ENCODE data around the gene KLHL24. TPM values are rescaled to one million over a fixed set of nuclear protein-coding genes. Genes with fewer than 3 reads are reported as not detected.
"Not testable (repeated sequence)": the region's sequence is repeated elsewhere in the genome, so short reads cannot be mapped to it uniquely, and the experiment has no call there.

KLHL24 gene
- total RNA-seq, 1 experiment from 2014 or later, result 59.1 TPM

DNA sequence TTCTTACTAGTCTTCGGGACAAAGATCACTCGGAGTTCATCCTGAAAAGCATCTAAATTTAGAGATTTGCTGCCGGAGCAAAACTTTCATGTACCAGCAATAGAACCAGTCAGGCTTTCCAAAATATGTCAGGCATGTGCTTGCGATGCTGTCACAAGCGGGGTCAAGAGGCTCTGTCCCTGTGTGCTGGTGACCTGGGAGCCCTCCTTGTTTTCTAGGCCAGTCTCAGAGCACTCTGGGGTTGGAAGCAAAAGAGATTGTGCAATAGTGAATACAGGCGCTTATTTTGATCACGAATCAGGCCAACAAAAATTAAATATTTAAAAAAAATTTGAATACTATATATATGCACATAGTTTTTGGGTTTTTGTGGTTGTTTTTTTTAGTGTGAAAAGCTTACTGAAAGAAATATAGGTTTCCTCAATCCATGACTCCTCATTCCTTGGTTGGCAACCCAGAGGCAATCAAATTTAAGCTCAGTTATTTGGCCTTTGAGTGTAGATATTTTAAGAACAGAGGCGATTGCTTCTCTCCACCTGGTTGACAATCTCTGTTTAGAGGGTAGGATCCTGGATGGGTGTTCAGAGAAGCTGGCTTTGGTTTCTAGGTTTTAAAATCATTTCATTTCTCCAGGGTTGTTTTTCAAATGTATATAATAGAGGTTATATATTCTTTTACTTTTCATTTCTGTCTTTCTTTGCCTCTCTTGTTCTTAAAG lies 8.4 kb upstream of the KLHL24 start:
- no TSS peak for BruUV-seq (replicated peaks)
- Histone ChIP-seq H3K4me1 (replicated peaks; ENCODE audit: insufficient read depth) (no peaks in the 10 kb centered on the region), H3K9me3 (ENCODE audit: insufficient read depth, low read depth) (no peaks in the 10 kb centered on the region), H3K9me2 (ENCODE audit: insufficient read depth) (no peaks in the 10 kb centered on the region), H3K4me3 (no peak overlapping the region), H4K20me1 (ENCODE audit: insufficient read depth) (no peaks in the 10 kb centered on the region), H3K27ac (no peak overlapping the region), H3K27me3 (ENCODE audit: insufficient read depth, low read depth) (no peaks in the 10 kb centered on the region), H3K79me2 (ENCODE audit: low read depth) (no peaks in the 10 kb centered on the region), H3K36me3 (ENCODE audit: low read depth) (no peaks in the 10 kb centered on the region), H3K4me2 (no peak overlapping the region), H2AFZ (no peak overlapping the region), H3F3A (ENCODE audit: insufficient read depth, low read depth) (no peaks in the 10 kb centered on the region)
- CTCF ChIA-PET, result no interaction called here
- POLR2A ChIA-PET (ENCODE audit: unreplicated experiment), result interaction anchor here (0.6 kb wide), 1 partner anchor 1061 kb away, joined by 3 read pairs; no protein-coding TSS in a partner anchor
- no peak for TF ChIP-seq EZH2 (IDR thresholded peaks at IDR 0.05; ENCODE audit: low read depth)
- TF ChIP-seq, protein P1, sequence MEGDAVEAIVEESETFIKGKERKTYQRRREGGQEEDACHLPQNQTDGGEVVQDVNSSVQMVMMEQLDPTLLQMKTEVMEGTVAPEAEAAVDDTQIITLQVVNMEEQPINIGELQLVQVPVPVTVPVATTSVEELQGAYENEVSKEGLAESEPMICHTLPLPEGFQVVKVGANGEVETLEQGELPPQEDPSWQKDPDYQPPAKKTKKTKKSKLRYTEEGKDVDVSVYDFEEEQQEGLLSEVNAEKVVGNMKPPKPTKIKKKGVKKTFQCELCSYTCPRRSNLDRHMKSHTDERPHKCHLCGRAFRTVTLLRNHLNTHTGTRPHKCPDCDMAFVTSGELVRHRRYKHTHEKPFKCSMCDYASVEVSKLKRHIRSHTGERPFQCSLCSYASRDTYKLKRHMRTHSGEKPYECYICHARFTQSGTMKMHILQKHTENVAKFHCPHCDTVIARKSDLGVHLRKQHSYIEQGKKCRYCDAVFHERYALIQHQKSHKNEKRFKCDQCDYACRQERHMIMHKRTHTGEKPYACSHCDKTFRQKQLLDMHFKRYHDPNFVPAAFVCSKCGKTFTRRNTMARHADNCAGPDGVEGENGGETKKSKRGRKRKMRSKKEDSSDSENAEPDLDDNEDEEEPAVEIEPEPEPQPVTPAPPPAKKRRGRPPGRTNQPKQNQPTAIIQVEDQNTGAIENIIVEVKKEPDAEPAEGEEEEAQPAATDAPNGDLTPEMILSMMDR (conservative IDR thresholded peaks at IDR 0.05), result no peak
- intact Hi-C loops (cut with micrococcal nuclease; ENCODE audit: unreplicated experiment), result no loop called here
- DNase-seq, result peak in 1 of 2 experiments; percentile 27

GRCh38 chr3:183629546-183630301 lies 5.7 kb upstream of the KLHL24 start:
- intact Hi-C loops (cut with micrococcal nuclease; ENCODE audit: unreplicated experiment), result no loop called here
- POLR2A ChIA-PET (ENCODE audit: unreplicated experiment), result interaction anchor here (0.7 kb wide), 1 partner anchor 51 kb away, joined by 7 read pairs; no protein-coding TSS in a partner anchor
- no TSS peak for BruUV-seq (replicated peaks)

DNA sequence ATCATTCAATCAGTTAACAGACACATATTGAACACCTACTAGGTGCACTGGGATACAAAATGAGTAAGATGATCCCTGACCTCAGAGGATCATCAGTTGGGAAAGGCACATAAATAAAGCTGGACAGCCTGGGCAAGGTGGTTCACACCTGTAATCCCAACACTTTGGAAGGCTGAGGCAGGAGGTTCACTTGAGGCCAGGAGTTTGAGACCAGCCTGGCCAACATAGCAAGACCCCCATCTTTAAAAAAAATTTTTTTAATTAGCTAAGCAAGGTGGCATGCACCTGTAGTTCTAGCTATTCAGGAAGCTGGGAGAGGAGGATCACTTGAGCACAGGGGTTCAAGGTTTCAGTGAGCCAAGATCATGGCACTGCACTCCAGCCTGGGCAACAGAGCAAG lies 3.7 kb upstream of the KLHL24 start:
- Histone ChIP-seq H3K79me2 (ENCODE audit: low read depth) (no peaks in the 10 kb centered on the region), H3K27me3 (ENCODE audit: insufficient read depth, low read depth) (no peaks in the 10 kb centered on the region), H4K20me1 (ENCODE audit: insufficient read depth) (no peaks in the 10 kb centered on the region), H3K27ac (no peak overlapping the region), H2AFZ (no peak overlapping the region), H3K4me2 (no peak overlapping the region), H3K9me3 (ENCODE audit: insufficient read depth, low read depth) (no peaks in the 10 kb centered on the region), H3K4me3 (no peak overlapping the region), H3K4me1 (replicated peaks; ENCODE audit: insufficient read depth) (no peaks in the 10 kb centered on the region), H3K9me2 (ENCODE audit: insufficient read depth) (no peaks in the 10 kb centered on the region), H3F3A (ENCODE audit: insufficient read depth, low read depth) (peaks cover 8% of the 10 kb centered on the region; the same call in 1 of the 2 replicates), H3K36me3 (ENCODE audit: low read depth) (no peaks in the 10 kb centered on the region)
- TF ChIP-seq, protein P1 (conservative IDR thresholded peaks at IDR 0.05), result no peak
- no peak for TF ChIP-seq EZH2 (IDR thresholded peaks at IDR 0.05; ENCODE audit: low read depth)
- no peak for DNase-seq
- ChIA-PET POLR2A (ENCODE audit: unreplicated experiment) (interaction anchor here (0.6 kb wide), 2 partner anchors 107 to 327 kb away, joined by 3 to 4 read pairs; no protein-coding TSS in a partner anchor), CTCF (interaction anchor here (0.7 kb wide), 1 partner anchor 152 kb away, joined by 3 read pairs; no protein-coding TSS in a partner anchor)
- intact Hi-C loops (cut with micrococcal nuclease; ENCODE audit: unreplicated experiment), result no loop called here
- BruUV-seq (replicated peaks), result no TSS peak

More at GRCh38 chr3:183629546-183630301, 5.7 kb upstream of the KLHL24 start:
- no peaks in the 10 kb centered on the region for H3K79me2 ChIP-seq (ENCODE audit: low read depth)
- no peaks in the 10 kb centered on the region for H4K20me1 ChIP-seq (ENCODE audit: insufficient read depth)
- H3K36me3 ChIP-seq (ENCODE audit: low read depth), result no peaks in the 10 kb centered on the region
- peak in 1 of 2 experiments; percentile 19 for DNase-seq
- H3K9me2 ChIP-seq (ENCODE audit: insufficient read depth), result no peaks in the 10 kb centered on the region
- no peak overlapping the region for H3K4me2 ChIP-seq
- H3K27me3 ChIP-seq (ENCODE audit: insufficient read depth, low read depth), result no peaks in the 10 kb centered on the region
- no peaks in the 10 kb centered on the region for H3K4me1 ChIP-seq (replicated peaks; ENCODE audit: insufficient read depth)
- TF ChIP-seq, protein P1 (conservative IDR thresholded peaks at IDR 0.05), result no peak
- TF ChIP-seq EZH2 (IDR thresholded peaks at IDR 0.05; ENCODE audit: low read depth), result no peak
- no peak overlapping the region for H2AFZ ChIP-seq
- CTCF ChIA-PET, result no interaction called here
- no peaks in the 10 kb centered on the region for H3F3A ChIP-seq (ENCODE audit: insufficient read depth, low read depth)
- H3K27ac ChIP-seq, result no peak overlapping the region
- H3K9me3 ChIP-seq (ENCODE audit: insufficient read depth, low read depth), result no peaks in the 10 kb centered on the region
- H3K4me3 ChIP-seq, result no peak overlapping the region

DNA sequence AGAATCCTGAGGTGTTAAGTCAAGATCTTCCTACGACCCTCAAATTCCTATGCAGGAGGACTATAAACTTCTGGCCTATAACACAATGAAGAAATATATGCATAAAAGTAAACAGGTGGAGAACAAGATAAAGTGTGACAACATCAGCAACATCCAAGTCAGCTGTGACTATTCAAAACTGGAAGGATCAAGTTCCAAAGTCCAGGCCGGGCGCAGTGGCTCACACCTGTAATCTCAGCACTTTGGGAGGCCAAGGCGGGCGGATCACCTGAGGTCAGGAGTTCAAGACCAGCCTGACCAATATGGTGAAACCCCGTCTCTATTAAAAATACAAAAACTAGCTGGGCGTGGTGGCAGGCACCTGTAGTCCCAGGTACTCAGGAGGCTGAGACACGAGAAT lies 2.7 kb upstream of the KLHL24 start:
- POLR2A ChIA-PET (ENCODE audit: unreplicated experiment); intact Hi-C loops (cut with micrococcal nuclease; ENCODE audit: unreplicated experiment); H3K36me3 ChIP-seq (ENCODE audit: low read depth); H3K27ac ChIP-seq; H3K9me2 ChIP-seq (ENCODE audit: insufficient read depth); H3K4me1 ChIP-seq (replicated peaks; ENCODE audit: insufficient read depth); H2AFZ ChIP-seq; H3K79me2 ChIP-seq (ENCODE audit: low read depth); CTCF ChIA-PET; H3K27me3 ChIP-seq (ENCODE audit: insufficient read depth, low read depth); H3K4me2 ChIP-seq; BruUV-seq (replicated peaks); H3F3A ChIP-seq (ENCODE audit: insufficient read depth, low read depth); H3K4me3 ChIP-seq; H4K20me1 ChIP-seq (ENCODE audit: insufficient read depth); H3K9me3 ChIP-seq (ENCODE audit: insufficient read depth, low read depth): not testable (repeated sequence)
- peak in 1 of 2 experiments; percentile 31 for DNase-seq
